Measurements from ENCODE around the gene JAG1. TPM values are rescaled to one million over a fixed set of nuclear protein-coding genes. Genes with fewer than 3 reads are reported as not detected.
A peak's percentile ranks its signal among the peaks of the same experiment; 100 is the strongest.

JAG1 gene
- total RNA-seq, 2 donors from 2014 or later = 0.98 TPM; not detected in 1

DNA sequence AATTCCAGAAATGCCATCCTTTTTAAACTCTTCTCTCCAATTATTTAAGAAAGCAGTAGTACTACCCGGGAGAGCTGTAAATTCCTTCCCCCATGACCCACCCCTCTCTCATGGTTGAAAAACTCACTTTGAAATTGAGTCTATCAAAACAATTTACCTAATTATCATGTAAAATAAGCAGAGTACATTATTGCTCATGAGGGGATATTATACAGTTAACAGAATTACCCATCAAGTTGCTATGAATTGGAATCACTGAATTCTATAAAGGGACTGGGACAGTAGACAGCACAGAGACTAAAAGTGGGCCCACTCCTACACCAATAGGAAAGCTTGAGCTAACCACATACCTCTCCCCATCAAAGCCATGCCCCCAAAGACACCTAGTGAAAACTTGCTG, 16.3 kb downstream of the JAG1 start:
- no peaks in the 10 kb centered on the region for H3K4me1 Mint-ChIP-seq
- peaks cover 36% of the 10 kb centered on the region for H3K27me3 Mint-ChIP-seq
- no peak overlapping the region for H3K4me3 Mint-ChIP-seq
- no peak for ATAC-seq (replicated peaks)
- H3K27ac Mint-ChIP-seq = no peak overlapping the region
- H3K36me3 Mint-ChIP-seq (ENCODE audit: low read depth) = no peaks in the 10 kb centered on the region
- H3K9me3 Mint-ChIP-seq = no peaks in the 10 kb centered on the region

DNA sequence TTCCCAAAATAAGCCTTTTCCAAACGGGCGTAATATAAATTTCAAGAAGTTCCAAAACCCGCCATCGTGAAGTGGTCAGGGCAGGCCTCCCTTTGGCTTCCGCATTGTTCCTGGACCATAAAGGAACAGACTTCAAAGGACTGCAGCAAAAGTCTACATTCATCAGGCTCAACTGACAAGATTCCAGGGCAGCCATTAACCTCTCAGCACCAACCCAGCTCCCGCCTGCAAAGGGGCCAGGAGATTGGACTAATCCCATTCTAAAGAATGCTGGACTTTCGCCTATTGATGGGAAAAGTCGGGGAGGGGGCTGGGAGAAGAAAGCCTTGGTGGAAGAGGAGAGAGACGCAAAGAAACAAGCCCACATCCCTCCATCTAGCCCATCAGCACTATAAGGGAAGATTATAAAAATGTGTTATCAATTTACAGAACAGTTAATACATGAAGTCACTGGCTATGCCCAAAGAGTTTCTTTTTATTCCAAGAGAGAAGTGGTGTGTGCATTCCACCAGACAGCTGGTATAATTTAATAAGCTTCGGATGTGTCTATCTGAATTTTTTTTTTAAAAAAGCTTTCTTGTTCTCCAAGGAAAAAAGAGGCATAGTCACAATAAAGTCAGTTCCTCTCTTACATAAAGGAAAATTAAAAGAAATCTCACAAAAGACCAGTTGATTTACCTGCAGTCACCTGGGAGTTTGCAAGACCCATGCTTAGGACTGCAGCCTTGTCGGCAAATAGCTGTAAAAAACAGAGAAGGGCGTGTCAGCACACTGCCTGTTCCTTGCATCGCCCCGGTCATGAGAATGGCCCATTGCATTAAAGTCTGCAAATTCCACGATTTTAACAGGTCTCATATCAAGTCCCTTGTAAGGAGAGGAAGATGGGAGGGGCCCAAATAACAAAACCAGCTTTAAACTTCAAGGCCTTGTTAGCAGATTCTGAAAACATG, 17.8 kb downstream of the JAG1 start:
- no peak overlapping the region for H3K4me3 Mint-ChIP-seq
- H3K9me3 Mint-ChIP-seq = no peaks in the 10 kb centered on the region
- H3K36me3 Mint-ChIP-seq (ENCODE audit: low read depth) = no peaks in the 10 kb centered on the region
- H3K27ac Mint-ChIP-seq = no peak overlapping the region
- ATAC-seq (replicated peaks) = no peak
- no peaks in the 10 kb centered on the region for H3K4me1 Mint-ChIP-seq
- peaks cover 26% of the 10 kb centered on the region for H3K27me3 Mint-ChIP-seq

DNA sequence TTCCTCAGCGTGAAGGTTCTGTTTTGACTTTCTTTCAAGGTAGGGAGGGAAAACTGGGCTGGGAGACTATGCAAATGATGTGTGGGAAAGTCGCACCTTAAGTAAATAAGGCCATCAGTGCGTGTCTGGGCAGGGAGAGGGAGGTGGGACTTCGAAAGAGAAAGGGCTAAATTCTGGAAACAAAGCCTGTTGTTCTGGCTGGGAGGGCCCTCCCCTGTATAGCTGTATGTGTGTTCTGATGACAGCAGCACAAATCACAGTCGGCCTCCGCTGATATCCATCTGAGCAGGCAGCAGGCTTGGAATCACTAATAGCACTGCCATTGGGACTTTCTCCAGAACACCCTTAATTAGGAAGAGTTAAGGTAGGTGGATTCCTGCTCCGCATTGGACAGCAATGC, 19.2 kb downstream of the JAG1 start:
- Mint-ChIP-seq H3K4me1 (no peaks in the 10 kb centered on the region), H3K27me3 (peaks cover 22% of the 10 kb centered on the region), H3K4me3 (no peak overlapping the region), H3K27ac (no peak overlapping the region), H3K9me3 (no peaks in the 10 kb centered on the region), H3K36me3 (ENCODE audit: low read depth) (no peaks in the 10 kb centered on the region)
- no peak for ATAC-seq (replicated peaks)

DNA sequence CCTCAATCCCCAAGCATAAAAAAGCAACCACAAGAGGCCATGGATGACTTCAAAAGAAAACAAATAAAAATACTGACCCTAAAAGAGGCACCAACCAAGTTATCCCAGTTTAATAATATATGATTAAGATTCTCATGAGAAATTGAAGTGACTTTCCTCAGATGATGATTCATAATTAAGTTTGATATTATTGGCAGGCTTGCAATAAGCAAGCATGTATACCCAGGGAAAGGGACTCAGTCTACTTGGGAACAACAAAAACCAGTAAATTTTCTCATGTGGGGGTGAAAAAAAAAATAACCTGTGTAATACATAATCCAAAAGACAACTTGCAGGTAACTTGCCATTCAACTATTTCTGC, 19.6 kb downstream of the JAG1 start:
- H3K4me1 Mint-ChIP-seq = no peaks in the 10 kb centered on the region
- no peaks in the 10 kb centered on the region for H3K9me3 Mint-ChIP-seq
- H3K4me3 Mint-ChIP-seq = no peak overlapping the region
- H3K27me3 Mint-ChIP-seq = peaks cover 22% of the 10 kb centered on the region
- H3K27ac Mint-ChIP-seq = no peak overlapping the region
- no peaks in the 10 kb centered on the region for H3K36me3 Mint-ChIP-seq (ENCODE audit: low read depth)
- ATAC-seq (replicated peaks) = no peak

DNA sequence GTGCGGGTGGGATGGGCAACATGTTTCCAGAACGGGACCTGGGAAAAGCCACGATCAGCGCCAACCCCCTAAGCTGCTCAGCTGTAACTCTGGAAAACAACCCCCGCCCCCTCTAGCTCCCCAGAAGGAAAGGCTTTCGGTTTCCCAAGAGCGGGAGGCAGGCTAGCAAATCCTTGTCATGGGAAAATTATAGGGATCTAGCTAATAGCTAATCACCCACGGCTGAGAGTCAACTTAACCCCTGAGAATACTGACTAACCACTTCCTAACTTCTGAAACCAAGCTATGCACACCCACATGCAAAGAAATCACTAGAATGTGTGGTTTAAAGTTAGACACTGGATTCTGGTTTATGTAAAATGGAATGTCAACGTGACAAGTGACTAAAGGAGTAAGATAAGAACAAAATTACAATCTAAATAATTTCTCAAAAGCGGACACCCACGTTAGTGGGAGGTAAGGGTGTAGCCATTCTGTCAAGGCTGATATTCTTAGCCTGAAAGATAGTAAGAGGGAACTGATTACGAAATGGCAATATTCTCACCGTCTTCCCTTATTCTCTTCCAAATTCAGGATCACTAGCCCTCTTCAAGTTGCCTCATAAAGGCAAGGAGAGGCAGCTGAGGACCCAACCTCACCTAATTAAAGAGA, 20.1 kb downstream of the JAG1 start:
- no peak overlapping the region for H3K27ac Mint-ChIP-seq
- H3K4me3 Mint-ChIP-seq = no peak overlapping the region
- peaks cover 24% of the 10 kb centered on the region for H3K27me3 Mint-ChIP-seq
- no peaks in the 10 kb centered on the region for H3K9me3 Mint-ChIP-seq
- ATAC-seq (replicated peaks) = peak; percentile 77
- no peaks in the 10 kb centered on the region for H3K36me3 Mint-ChIP-seq (ENCODE audit: low read depth)
- H3K4me1 Mint-ChIP-seq = no peaks in the 10 kb centered on the region

DNA sequence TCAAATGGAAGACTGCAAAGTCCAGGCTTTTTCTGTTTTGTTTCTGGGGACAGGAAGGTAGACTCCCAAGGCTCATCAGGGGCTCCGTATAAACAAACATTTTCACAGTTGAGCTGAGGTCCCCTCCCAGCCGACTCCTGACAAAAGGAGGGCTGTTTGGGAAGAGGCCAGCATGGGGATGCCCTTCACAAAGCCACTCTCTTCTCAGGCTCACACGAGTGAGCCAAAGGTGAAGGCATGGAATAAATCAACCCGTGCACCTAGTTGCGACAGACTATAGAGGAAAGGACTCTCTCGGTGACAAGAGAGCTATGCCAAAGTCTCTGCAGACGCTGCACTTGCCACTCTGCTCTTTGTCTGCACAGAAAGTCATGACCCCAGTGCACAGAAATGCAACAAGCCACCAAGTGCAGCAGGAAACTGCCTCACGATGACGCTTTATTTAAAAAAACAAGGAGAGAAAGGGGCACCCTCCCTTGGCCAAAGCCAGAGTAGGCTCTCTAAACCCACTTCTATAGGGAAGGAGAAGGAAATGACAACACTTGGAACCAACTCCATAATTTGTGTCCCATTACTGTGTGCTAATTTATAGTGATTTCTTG, 21.0 kb downstream of the JAG1 start:
- Mint-ChIP-seq H3K36me3 (ENCODE audit: low read depth) (no peaks in the 10 kb centered on the region), H3K4me1 (no peaks in the 10 kb centered on the region), H3K4me3 (no peak overlapping the region), H3K9me3 (no peaks in the 10 kb centered on the region), H3K27ac (no peak overlapping the region), H3K27me3 (peaks cover 28% of the 10 kb centered on the region)
- no peak for ATAC-seq (replicated peaks)

DNA sequence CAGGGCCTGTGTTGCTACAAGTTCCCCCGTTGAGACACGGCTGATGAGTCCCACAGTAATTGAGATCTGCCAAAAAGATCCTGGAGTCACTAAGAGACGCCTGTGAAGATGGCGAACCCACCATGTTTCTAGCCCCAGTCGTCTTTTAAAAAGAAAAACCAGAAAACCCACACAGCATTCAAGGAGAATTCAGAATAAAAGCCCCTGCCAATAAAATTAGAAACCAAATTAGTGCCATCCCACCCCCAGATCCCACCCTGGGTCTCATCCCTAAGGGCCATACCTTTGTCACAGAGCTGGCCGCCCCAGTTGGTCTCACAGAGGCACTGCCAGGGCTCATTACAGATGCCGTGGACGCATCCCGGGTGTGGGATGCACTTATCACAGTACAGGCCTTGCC, 21.6 kb downstream of the JAG1 start:
- peaks cover 26% of the 10 kb centered on the region for H3K27me3 Mint-ChIP-seq

DNA sequence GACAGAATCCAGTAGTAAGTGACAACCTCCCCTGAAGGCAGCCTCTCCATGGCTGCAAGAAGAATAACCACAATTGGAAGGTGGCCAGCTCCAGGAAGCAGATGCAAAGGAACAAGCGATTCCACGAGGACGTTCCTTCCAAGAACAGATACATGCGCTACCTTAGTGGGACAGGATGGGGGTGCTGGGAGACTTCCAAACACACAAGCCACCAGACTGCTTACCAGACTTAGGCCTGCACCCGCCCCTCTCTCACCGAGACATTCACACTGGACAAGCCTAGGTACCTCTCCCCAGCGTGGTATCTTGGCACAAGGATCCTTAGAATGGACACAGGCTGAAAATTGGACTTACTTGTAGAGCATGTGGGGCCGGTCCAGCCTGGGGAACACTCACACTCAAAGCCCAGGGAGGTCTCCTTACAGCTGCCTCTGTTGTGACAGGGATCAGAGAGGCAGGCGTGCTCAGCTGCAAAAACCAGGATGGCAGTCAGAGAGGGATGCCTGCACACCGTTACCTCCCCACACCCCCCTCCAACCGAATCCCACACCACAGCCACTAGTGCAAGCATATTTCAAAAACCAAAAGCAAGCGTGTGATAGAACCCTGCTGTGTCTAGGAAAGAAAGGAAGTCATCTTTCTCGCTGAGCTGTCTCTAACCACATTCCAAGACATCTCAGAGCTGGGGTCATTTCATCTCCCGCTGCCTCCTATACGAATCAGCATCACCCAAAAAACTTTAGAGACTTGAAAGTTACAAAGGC, 22.4 kb downstream of the JAG1 start:
- Mint-ChIP-seq H3K27ac (no peak overlapping the region), H3K27me3 (peaks cover 26% of the 10 kb centered on the region), H3K4me1 (no peaks in the 10 kb centered on the region), H3K9me3 (no peaks in the 10 kb centered on the region), H3K36me3 (ENCODE audit: low read depth) (no peaks in the 10 kb centered on the region), H3K4me3 (no peak overlapping the region)
- ATAC-seq (replicated peaks) = no peak

More for the DNA sequence above, 21.6 kb downstream of the JAG1 start:
- Mint-ChIP-seq H3K9me3 (no peaks in the 10 kb centered on the region), H3K36me3 (ENCODE audit: low read depth) (no peaks in the 10 kb centered on the region), H3K4me3 (no peak overlapping the region), H3K27ac (no peak overlapping the region), H3K4me1 (no peaks in the 10 kb centered on the region)
- no peak for ATAC-seq (replicated peaks)

DNA sequence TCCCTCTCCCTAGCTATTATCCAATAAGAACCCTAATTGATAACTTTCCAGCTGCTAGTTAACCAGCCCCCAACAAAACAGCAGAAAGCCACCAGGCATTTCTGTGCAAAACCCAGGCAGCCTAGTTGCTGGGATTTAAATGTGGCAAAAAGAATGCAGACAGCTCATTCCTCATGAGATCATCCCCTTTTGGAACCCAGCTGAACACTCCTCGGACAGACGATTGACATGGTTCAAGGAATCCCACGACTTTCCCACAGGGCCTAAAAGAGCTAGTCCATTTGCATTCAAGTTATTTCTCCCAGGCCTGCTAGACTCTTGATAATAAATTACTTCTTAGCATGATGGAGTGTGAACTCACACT, 24.0 kb downstream of the JAG1 start:
- Mint-ChIP-seq H3K27me3 (peaks cover 22% of the 10 kb centered on the region), H3K27ac (no peak overlapping the region), H3K4me1 (no peaks in the 10 kb centered on the region), H3K9me3 (no peaks in the 10 kb centered on the region), H3K36me3 (ENCODE audit: low read depth) (no peaks in the 10 kb centered on the region), H3K4me3 (no peak overlapping the region)
- no peak for ATAC-seq (replicated peaks)

DNA sequence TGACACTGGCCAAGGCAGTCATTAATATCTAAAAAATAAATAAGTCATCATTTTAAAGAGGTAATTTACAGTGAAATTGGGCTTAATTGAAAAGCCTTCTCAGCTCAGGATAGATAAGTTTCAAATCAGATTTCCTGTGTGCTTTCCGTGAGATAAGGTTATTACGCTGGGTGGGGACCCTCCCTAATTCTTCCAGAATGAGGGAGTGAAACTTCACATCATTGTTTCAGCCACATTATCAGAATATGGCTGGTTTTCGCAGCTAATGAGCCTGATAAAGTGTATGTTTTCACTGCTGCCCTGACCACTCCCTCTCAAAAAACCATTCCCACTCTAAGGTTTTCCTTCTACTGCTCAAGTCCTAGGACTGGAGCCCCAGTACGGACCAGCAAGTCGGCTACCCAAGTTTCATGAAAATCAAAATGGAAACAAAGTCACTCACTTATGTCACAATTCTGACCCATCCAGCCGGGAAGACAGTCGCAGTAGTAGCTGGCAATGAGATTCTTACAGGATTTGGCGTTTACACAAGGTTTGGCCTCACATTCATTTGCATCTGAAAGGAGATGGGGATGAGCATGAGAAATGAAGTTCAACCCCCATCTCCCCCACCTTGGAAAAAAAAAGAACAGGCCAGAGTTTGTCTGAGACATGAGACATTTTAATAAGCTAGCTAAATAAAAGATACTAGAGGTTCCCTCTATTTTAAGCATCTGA, 24.6 kb downstream of the JAG1 start:
- ATAC-seq (replicated peaks) = no peak
- no peaks in the 10 kb centered on the region for H3K9me3 Mint-ChIP-seq

DNA sequence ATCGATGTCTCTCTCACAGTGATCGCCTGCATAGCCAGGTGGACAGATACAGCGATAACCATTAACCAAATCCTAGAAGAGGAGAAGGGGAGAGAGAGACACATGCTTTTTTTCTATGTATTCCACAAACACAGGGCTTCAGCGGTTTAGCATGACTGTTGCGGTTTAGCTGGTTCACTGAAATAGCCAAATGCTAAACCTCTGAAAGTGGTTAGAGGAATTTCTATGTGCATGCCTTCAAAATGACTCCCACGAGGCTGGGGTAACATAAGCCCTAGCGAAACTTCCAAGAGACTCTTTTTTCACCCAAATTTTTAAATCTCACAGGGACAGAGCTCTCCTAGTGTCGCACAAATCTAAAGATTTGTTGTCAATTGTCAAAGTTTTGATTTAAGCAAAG, 25.1 kb downstream of the JAG1 start:
- Mint-ChIP-seq H3K27me3 (peaks cover 14% of the 10 kb centered on the region), H3K9me3 (no peaks in the 10 kb centered on the region), H3K27ac (no peak overlapping the region), H3K4me3 (no peak overlapping the region), H3K36me3 (ENCODE audit: low read depth) (no peaks in the 10 kb centered on the region), H3K4me1 (no peaks in the 10 kb centered on the region)
- ATAC-seq (replicated peaks) = no peak

More for the DNA sequence above, 24.6 kb downstream of the JAG1 start:
- H3K36me3 Mint-ChIP-seq (ENCODE audit: low read depth) = no peaks in the 10 kb centered on the region
- no peak overlapping the region for H3K27ac Mint-ChIP-seq
- H3K4me3 Mint-ChIP-seq = no peak overlapping the region
- no peaks in the 10 kb centered on the region for H3K4me1 Mint-ChIP-seq
- peaks cover 19% of the 10 kb centered on the region for H3K27me3 Mint-ChIP-seq

DNA sequence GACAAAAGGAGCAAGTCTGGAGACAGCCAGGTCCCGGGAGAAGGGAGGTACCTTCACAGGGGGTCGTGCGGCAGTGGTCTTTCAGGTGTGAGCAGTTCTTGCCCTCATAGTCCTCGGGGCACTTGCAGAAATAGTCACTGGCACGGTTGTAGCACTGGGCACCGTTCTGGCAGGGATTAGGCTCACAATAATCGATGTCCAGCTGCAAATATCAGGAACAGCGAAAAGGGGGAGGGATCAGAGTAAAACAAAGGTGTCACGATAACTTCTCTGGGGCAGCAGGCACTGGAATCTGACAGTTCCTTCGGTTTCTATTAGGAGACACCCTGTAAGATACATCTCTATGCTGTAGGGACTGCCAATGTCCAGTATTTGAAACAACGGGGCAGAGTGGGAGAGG, 25.9 kb downstream of the JAG1 start:
- Mint-ChIP-seq H3K4me3 (no peak overlapping the region), H3K4me1 (no peaks in the 10 kb centered on the region), H3K27me3 (peaks cover 14% of the 10 kb centered on the region), H3K27ac (no peak overlapping the region), H3K36me3 (ENCODE audit: low read depth) (no peaks in the 10 kb centered on the region), H3K9me3 (no peaks in the 10 kb centered on the region)
- ATAC-seq (replicated peaks) = no peak

DNA sequence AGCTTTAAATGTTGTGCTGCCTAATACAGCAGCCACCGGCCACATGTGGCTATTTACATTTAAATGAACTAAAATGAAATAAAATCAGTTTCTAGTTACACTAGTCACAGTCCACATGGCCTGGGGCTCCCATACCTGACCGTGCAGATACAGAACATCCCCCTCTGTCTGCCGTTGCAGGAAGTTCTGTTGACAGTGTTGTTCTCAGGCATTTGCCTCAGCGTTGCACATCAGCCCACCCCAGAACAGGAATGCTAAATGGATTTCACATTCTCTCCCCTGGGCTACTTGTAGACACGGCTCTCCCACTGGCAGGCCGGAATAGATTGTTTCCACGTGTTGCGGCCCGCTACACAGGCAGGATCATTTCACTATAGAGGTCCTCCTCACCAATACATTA, 26.3 kb downstream of the JAG1 start:
- no peaks in the 10 kb centered on the region for H3K9me3 Mint-ChIP-seq
- no peaks in the 10 kb centered on the region for H3K4me1 Mint-ChIP-seq
- H3K4me3 Mint-ChIP-seq = no peak overlapping the region
- H3K36me3 Mint-ChIP-seq (ENCODE audit: low read depth) = no peaks in the 10 kb centered on the region
- H3K27ac Mint-ChIP-seq = no peak overlapping the region
- H3K27me3 Mint-ChIP-seq = peaks cover 14% of the 10 kb centered on the region
- ATAC-seq (replicated peaks) = no peak

DNA sequence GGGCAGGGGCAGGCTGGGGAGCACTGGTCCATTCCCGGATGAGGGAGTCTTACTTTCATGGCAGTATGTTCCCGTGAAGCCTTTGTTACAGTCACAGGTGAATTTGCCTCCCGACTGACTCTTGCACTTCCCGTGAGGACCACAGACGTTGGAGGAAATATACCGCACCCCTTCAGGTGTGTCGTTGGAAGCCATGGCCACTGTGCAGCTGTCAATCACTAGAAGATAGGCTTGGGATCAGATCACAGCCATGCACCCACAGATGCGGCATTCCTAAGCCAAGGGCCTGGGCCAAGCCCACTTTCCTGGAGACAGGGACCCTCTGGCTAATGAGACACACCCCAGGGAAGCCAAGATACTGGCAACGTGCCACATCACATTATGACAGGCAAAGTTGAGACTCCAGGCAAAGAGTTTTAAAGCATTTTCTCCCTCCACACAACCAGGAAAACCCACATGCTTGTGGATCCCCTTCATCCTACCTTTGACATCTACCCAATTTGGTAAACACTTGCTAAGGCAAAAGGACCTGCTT, 26.8 kb downstream of the JAG1 start:
- Mint-ChIP-seq H3K4me3 (no peak overlapping the region), H3K27me3 (peaks cover 14% of the 10 kb centered on the region), H3K27ac (no peak overlapping the region), H3K36me3 (ENCODE audit: low read depth) (no peaks in the 10 kb centered on the region), H3K4me1 (no peaks in the 10 kb centered on the region), H3K9me3 (no peaks in the 10 kb centered on the region)
- no peak for ATAC-seq (replicated peaks)

Measured in activated T-helper 17 cell treated with anti-CD3 and anti-CD28 coated beads, Interleukin-2, amount 50 U/mL, for 72 hours (primary cell).